Measurements from ENCODE around the gene RAB3GAP1. TPM values are rescaled to one million over a fixed set of nuclear protein-coding genes. Genes with fewer than 3 reads are reported as not detected.

Gene RAB3GAP1
- total RNA-seq, 4 donors from 2014 or later: 38.4 to 63.5 (median 53.8) TPM

GRCh38 chr2:135163901-135164300 lies 111.8 kb downstream of the RAB3GAP1 start:
- WGBS, 2 donors (ENCODE audit: low coverage in 1 of 2): 88 to 94% methylated on average over 5 of the region's 5 CpGs
- in situ Hi-C loops (cut with MboI; ENCODE audit: low pct_ligation_motif_present in 1 of 4, low pct_unique_long_range_greater_than_20kb in 1 of 4, low sequenced_read_pairs in 3 of 4): no loop called here
- H3K9me3 ChIP-seq: no peaks in the 10 kb centered on the region
- H3K4me1 ChIP-seq: no peaks in the 10 kb centered on the region
- peaks cover 0 to 49% (median 21%) of the 10 kb centered on the region in 4 donors for H3K36me3 ChIP-seq
- TF ChIP-seq CTCF (IDR thresholded peaks at IDR 0.05) (no peak), POLR2A (IDR thresholded peaks at IDR 0.05) (no peak), POLR2AphosphoS5 (IDR thresholded peaks at IDR 0.05) (no peak), EP300 (IDR thresholded peaks at IDR 0.05; ENCODE audit: low read depth) (no peak)
- no peaks in the 10 kb centered on the region for H3K27me3 ChIP-seq
- no peak overlapping the region for H3K27ac ChIP-seq
- no peak for DNase-seq
- H3K4me3 ChIP-seq: no peak overlapping the region
- intact Hi-C loops (cut with DNase I; ENCODE audit: low total_unique reads): no loop called here

DNA sequence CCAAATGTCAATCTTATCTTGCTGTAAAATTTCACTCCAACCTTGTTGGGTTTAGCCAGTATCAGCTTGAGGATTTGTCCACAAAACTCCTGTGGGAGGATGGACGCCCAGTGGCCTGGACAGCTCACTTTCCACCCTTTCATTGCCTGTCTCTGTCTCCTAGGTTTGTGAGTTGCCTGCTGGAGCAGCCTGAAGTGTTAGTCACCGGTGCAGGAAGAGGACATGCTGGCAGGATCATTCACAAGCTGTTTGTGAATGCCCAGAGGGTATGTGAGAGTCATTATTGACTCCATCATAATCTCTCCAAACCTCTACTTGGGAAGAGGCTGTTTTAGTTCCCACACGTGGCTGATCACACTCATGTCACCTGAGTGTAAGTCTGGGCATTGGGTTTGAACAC lies 112.3 kb downstream of the RAB3GAP1 start:
- 75 to 87% methylated on average over 2 to 3 of the region's 3 CpGs for WGBS, 2 donors (ENCODE audit: low coverage in 1 of 2)
- H3K9me3 ChIP-seq: no peaks in the 10 kb centered on the region
- peaks cover 0 to 53% (median 24%) of the 10 kb centered on the region in 4 donors for H3K36me3 ChIP-seq
- in situ Hi-C loops (cut with MboI; ENCODE audit: low pct_ligation_motif_present in 1 of 4, low pct_unique_long_range_greater_than_20kb in 1 of 4, low sequenced_read_pairs in 3 of 4): no loop called here
- TF ChIP-seq POLR2AphosphoS5 (IDR thresholded peaks at IDR 0.05) (no peak), POLR2A (IDR thresholded peaks at IDR 0.05) (no peak), CTCF (IDR thresholded peaks at IDR 0.05) (no peak), EP300 (IDR thresholded peaks at IDR 0.05; ENCODE audit: low read depth) (no peak)
- intact Hi-C loops (cut with DNase I; ENCODE audit: low total_unique reads): no loop called here
- no peaks in the 10 kb centered on the region for H3K4me1 ChIP-seq
- DNase-seq: no peak
- no peak overlapping the region for H3K27ac ChIP-seq
- no peak overlapping the region for H3K4me3 ChIP-seq
- H3K27me3 ChIP-seq: no peaks in the 10 kb centered on the region

- Histone ChIP-seq H3K36me3 (peaks cover 0 to 71% (median 27%) of the 10 kb centered on the region in 4 donors), H3K9me3 (no peaks in the 10 kb centered on the region), H3K4me3 (no peak overlapping the region), H3K4me1 (no peaks in the 10 kb centered on the region), H3K27me3 (no peaks in the 10 kb centered on the region), H3K27ac (no peak overlapping the region)
- 100% methylated on average over 1 of the region's 1 CpG for WGBS, 2 donors (ENCODE audit: low coverage in 1 of 2)
- in situ Hi-C loops (cut with MboI; ENCODE audit: low pct_ligation_motif_present in 1 of 4, low pct_unique_long_range_greater_than_20kb in 1 of 4, low sequenced_read_pairs in 3 of 4): no loop called here
- DNase-seq: no peak
- intact Hi-C loops (cut with DNase I; ENCODE audit: low total_unique reads): no loop called here
- no peak for TF ChIP-seq CTCF (IDR thresholded peaks at IDR 0.05)
- no peak for TF ChIP-seq POLR2A (IDR thresholded peaks at IDR 0.05)
- TF ChIP-seq EP300 (IDR thresholded peaks at IDR 0.05; ENCODE audit: low read depth): no peak
- no peak for TF ChIP-seq POLR2AphosphoS5 (IDR thresholded peaks at IDR 0.05)
Measured at GRCh38 chr2:135167273-135167672, 115.2 kb downstream of the RAB3GAP1 start.

- Histone ChIP-seq H3K27me3 (no peaks in the 10 kb centered on the region), H3K4me1 (no peaks in the 10 kb centered on the region), H3K36me3 (peaks cover 0 to 62% (median 26%) of the 10 kb centered on the region in 4 donors), H3K4me3 (no peak overlapping the region), H3K27ac (no peak overlapping the region), H3K9me3 (no peaks in the 10 kb centered on the region)
- DNase-seq: no peak
- 81 to 90% methylated on average over 5 to 11 of the region's 11 CpGs for WGBS, 2 donors (ENCODE audit: low coverage in 1 of 2)
- TF ChIP-seq EP300 (IDR thresholded peaks at IDR 0.05; ENCODE audit: low read depth) (no peak), POLR2A (IDR thresholded peaks at IDR 0.05) (no peak), POLR2AphosphoS5 (IDR thresholded peaks at IDR 0.05) (no peak), CTCF (IDR thresholded peaks at IDR 0.05) (no peak)
- in situ Hi-C loops (cut with MboI; ENCODE audit: low pct_ligation_motif_present in 1 of 4, low pct_unique_long_range_greater_than_20kb in 1 of 4, low sequenced_read_pairs in 3 of 4) (no loop called here), intact Hi-C loops (cut with DNase I; ENCODE audit: low total_unique reads) (no loop called here)
Measured at GRCh38 chr2:135168204-135168856, 116.2 kb downstream of the RAB3GAP1 start.
